Activated naive CD4-positive, alpha-beta T cell (primary cell): ENCODE results near the gene STPG4.
"Not testable (repeated sequence)": the region's sequence is repeated elsewhere in the genome, so short reads cannot be mapped to it uniquely, and the experiment has no call there.

ENCODE experiments used
- DNase-seq, 4 experiments: peaks; one replicate each; lab custom pipeline; 2025; lab: John Stamatoyannopoulos, UW

Gene STPG4, protein sequence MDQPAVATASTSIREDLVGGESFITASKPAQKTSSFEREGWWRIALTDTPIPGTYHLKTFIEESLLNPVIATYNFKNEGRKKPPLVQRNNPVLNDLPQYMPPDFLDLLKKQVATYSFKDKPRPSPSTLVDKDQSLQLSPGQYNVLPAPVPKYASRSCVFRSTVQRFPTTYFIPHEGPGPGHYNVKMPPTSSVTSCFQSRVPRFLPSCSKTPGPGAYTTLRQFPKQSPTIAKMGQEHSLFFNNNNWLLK

DNA sequence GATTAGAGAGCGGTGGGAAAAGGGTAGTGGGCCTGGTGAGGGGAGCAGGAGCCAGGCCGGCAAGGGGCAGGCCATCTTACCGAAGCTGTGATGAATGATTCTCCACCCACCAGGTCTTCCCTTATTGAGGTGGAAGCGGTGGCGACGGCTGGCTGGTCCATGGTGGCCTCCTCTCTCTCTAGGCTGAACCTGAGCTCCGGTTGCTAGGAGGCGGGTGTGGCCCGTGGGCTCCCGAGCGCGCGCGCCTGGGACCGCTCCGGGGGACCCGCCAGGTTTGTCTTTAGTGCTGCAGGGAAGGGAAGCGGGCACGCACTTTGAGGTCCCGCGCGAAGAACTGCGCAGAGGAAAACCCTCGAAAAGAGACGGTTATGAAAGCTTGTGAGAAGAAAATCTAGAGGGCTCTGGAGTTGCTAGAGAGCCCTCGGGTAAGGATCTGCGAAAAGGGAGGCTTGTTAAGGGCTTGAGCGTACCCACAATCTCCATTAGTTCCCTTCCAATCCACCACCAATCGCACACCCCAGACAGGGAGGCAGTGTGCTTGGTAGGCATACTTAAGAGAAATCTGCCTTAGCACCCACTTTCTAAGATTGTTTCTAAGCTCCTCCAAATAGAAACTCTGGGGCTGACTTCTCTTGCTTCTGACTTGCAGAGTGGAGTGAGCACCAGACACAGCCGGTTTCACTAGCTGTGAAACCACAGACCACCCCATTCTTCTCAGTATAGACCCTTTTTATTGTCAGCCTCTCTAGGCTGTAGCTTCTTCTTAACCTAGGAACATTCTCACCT is at the start of gene STPG4:
TSS of gene STPG4 (minus strand) at position 218 of the 786 bp plus-strand sequence. CDS start at position 161, 57 bp downstream.
- DNase-seq, result no peak

DNA sequence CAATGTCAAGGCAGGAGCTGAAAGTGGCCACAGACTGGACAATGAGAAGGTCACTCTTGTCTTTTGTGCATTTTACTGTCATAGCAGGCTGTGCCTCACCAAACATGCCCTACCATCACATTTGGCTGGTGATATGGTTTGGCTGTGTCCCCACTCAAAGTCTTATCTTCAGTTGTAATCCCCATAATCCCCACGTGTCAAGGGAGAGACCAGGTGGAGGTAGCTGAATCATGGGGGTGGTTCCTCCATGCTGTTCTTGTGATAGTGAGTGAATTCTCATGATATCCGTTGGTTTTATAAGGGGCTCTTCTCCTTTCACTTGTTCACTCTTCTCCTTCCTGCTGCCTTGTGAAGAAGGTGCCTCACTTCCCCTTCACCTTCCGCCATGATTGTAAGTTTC is 49.6 kb upstream of the STPG4 start:
- no peak for DNase-seq

DNA sequence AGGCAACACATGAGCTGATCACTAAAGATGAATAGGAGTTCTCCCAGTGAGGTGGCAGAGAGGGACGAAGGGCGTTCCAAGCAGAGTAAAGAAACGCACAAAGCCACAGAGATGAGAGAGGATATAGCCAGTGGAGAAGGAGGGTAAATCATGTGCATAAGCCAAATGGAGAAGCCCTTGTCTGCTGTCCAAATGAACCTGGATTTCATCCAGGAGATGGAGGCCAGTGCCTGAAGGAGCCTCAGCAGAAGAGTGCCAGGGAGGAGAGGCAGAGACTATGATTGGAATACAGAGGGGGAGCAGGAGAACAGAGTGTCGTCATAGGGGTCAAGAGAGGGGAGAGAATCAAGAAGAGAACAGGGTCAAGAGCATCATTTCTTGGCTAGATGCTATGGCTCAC is 48.9 kb upstream of the STPG4 start:
- DNase-seq, result no peak

DNA sequence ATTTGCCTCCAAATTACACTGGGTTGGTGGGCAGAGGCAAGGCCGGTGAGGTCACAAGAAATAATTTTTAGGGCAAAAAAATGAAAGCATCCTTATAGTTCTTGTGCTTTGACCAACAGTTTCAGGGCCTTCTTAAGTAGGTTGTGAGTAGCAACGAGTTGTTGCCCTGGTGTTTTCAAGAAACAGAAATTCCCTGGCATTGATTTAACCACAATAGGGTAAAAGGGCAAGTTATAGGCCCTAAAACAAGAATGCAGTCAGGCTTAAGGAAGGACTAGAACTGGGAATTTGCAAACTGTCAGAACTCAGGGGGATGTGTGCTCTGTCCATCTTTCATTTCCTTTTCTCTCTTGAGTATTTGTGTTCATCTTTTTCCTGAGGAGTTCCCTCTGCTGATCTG is 46.1 kb upstream of the STPG4 start:
- no peak for DNase-seq

DNA sequence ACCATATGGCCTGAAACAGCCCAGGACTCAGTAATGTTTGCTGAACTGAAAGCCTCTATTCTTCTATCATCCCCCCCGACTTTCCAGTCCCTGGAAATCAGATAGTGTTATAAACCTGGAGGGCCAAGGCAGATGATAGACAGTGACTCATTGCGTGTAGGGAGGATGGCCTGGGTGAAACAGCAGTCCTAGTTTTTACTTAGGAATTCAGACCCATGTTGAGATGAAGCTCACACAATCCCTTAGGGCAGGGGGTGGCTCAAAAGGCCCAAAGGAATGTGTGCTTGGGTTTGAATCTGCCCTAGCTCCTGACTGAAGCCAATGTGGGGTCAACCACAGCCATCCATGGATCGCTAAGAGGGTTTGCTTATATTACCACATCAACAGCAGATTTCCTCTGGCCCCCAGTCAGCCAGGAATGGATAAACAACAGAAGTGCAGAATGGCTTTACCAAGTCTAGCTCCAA is 43.9 kb upstream of the STPG4 start:
- DNase-seq, result no peak

DNA sequence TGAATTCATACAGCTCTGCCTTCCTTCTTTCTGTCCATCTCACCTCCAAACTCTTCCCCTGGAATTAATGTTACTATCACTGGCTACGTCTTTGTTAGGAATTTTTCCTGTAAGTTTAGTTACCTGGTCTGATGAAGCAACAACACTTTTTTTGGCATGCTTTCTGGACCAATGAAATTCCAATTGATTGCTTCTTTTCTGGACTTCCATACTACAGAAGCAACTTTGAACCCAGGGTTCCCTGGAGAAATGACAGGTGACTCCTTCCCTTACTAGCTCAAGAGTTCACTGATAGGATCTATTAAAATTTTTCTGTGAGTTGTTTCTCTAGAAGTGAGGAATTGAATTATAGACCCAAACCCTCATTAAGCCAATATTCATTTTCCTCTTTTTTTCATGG is 41.4 kb upstream of the STPG4 start:
- DNase-seq, result no peak

DNA sequence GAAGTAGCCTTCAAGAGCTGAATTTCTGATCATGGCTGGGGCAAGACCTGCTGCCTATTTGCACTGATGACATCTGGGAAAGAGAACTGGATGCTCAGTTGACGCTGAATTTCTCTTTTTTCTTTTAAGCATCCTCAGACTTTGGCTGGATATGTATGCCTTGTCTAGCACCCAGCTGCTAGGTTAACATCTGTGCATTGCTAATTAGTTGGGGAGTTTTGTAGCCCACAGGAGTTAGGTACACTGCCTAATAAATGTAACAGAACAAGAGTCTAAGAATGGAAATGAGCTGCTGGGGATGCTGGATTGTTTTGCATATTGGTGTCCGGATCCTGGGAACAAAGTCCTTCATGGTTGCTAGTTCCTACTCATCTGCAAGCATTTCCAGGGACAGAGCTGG is 40.9 kb upstream of the STPG4 start:
- DNase-seq, result no peak

DNA sequence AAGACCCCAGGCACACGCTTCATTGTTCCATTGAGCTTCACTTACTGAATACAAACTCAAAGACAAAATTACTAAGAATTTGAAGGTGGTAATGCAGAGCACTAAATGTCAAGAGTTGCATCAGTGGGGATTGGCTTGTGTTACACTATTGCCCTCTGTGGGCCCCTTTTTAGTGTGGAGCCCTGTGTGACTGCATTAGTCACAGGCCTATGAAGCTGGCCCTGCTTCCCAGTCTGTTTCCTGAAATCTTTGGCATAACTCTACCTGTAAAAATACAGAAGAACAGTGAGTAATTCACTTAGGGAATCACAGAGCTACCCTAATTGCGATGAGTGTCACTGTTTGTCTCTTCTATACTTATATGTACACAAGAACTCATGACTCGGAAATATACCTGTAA is 40.0 kb upstream of the STPG4 start:
- no peak for DNase-seq

DNA sequence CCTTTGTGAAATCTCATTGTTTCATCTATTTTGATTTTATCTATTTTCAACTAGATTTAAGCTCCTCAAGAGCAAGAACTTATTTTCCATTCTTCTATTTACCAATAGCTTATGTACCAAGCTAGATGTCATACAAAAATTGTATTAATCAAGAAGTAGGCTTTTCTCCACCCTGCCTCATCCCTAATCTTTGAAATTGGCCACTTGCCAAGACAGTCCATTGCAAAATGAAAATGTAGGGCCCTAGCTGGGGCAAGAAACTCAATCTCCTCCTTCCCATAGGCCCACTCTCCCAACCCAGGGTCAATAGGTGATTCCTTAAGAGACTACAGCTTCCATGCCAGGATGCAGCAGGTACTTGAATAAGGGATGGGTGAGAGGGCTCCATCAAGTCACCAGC is 39.3 kb upstream of the STPG4 start:
- DNase-seq, result no peak

DNA sequence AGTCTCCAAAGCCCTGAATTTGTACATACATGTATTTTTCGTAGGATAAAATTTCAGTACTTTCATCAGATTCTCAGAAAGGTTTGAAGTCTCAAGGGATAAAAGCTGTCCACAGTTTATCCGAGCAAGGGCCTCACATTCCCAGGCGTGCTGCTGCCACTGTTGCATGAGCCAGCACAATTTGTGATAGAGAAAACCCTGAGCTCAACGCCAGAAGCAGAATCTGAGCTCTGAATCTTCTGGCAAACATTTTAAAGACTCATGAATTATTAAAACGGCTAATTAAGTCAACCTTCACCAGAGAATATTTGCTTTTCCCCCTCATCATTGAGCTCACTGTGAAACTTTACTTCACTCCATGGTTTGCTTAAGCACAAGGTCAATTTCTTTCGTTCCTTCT is 38.5 kb upstream of the STPG4 start:
- no peak for DNase-seq

DNA sequence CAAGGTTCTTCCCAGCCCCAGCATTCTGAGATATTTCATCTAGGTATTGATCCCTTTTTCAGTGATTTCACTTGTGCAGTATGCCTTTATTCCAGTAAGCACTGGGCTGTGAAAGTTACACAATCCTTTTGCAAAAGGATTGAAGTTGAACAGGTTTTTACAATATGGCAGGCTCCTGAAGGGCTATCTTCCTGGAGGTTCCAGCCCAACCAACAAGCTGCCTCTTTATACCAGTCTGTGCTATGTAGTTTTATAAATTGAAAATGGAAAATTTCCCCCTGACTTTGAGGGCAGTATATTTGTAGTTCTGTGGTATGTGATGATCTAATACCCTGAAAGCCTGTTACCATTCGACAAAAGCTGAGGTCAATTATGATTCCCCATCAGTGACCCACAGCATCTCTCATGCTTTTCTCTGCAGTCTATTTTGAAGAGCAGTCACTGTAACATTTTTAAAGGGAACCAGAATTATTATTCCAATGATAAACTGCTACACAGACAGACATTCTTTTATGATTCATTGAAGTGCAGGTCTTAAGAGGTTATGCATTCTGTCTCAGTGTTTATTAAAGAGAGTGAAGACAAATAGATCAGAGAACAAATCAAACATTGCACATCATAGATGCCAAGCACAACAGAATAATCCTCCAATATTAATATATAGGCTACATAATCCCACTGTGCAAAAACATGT is 35.2 kb upstream of the STPG4 start:
- no peak for DNase-seq

DNA sequence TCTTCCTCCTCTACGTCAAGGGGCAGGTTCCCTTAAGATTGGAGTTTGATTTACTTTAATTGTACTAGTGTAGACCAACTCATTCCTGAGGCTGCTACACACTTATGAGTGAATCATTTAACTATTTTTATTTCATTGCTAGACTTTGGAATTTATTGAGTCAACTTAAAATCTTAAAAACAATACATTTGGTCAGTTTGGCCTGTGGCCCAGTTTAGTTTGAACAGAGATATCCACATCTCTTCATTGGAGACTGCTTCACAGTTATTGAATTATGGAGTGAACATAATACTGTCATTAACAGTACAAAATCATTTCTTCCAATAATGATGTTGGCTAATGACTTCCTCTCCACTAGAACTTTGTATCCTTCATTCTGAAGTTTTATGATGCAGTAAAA is 34.5 kb upstream of the STPG4 start:
- DNase-seq, result no peak

DNA sequence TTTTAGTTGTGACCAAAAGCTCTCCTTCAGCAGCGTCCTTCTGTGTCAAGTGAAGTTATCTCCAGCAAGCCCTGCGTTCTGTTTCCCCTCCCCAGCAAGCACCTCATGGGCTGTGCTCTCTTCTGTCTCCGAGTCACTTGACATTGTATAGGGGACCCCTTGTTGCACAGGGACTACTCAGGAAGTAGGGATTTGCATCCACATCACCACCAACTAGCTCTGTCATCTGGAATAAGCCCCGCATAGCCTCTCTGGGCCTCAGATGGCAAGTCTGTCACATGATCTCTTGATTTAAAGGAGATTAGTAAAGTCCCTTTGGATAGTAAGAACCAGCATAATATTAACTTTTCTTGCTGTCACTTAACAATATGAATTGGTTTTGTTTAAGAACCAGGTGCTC is 32.0 kb upstream of the STPG4 start:
- DNase-seq, result no peak

DNA sequence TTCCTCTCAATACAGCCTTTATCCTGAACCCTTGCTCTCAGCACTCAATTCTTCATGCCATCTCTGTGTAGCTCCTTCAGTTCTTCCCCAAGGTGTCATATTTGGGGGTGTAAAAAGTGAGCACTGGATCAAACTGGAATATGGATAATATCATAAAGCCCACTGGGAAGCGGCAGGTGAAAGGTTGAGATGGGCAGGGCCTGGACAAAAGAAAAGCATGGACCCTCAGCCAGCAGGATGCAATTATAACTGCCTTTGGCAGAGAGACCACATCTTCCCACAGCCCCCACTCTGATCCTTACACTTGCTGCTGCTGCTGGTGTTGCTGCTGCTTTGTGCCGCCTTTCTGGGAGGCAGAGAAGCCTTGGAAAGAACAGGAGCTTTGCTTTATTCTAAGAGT is 31.2 kb upstream of the STPG4 start:
- no peak for DNase-seq

DNA sequence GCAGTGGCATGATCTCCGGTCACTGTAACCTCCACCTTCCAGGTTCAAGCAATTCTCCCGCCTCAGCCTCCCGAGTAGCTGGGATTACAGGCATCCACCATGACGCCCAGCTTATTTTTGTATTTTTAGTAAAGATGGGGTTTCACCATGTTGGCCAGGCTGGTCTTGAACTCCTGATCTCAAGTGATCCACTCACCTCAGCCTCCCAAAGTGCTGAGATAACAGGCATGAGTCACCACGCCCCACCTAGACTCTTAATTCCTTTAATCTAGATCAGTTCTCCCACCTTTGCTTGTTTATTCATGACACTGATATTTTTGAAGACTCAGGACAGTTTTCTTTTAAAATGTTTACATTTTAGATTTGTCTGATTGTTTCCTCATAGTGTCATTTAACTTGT is 30.0 kb upstream of the STPG4 start:
- not testable (repeated sequence) for DNase-seq

DNA sequence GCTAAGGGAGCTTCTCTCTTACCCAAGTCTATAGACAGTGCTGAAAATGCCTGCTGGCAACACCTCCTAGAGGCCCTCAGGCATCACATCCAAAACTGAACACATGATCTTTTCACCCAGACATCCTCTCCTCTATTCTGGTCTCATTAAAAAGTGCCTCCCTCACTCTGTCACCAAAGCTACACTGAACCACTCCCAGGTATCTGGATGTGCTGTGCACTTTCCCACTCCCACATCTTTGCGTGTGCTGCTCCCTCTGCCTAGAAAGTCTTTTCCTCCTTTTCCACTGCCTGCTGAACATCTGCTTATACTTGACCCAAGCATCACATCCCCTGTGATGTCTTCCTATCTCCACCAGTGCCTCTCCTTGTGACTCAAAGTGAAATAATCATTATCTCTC is 26.1 kb upstream of the STPG4 start:
- no peak for DNase-seq

DNA sequence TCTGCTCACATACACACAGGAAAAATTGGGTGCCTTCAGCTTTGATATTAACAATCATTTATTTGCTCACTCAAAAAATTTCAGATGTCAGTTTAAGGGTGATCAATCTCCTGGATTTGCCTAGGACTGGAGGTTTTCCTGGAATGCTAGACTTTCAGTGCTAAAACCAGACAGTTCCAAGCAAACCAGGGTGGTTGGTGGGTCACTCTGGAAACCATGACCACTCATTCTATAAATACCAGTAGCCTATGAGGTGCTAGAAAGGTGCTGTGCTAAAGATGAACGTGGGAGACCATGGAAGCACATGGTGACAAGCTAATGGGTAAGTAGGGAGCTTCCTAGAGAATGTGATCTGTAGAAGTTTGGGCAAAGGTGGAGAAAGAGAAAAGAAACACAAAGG is 25.4 kb upstream of the STPG4 start:
- DNase-seq, result no peak

DNA sequence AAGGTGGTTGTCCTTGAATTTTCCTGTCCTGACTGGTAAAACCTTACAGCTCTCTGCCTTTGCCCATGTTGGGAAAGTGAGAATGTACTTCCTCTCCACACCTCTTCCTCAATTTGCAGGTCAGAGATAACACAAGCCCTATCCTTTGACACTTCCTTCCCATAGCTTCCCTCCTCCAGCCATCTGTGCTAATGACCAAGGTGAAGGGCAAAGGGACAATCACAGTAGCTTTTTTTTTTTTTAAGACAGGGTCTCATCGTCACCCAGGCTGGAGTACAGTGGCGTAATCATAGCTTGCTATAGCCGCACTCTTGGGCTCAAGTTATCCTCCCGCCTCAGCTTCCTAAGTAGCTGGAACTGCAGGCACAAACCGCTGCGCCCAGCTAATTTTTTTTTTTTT is 24.3 kb upstream of the STPG4 start:
- DNase-seq, result no peak

DNA sequence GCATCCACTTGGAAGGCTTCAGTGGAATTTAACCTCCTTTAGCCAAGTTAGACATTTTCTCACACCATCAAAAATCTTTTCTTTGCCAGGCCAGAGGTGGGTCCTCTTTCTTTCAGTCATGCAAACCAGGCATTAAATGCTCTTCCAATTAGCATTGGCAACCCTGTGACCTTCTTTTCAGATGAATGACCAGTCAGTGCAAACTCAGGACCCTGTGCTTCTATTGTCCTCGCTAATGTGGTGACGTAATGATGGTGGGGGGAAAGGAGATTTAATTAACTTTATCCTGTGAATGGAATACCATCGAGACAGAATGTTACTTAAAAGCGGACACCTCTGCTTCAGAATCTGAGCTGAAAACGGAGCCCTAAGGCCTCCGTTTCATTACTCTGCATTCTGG is 23.2 kb upstream of the STPG4 start:
- no peak for DNase-seq

DNA sequence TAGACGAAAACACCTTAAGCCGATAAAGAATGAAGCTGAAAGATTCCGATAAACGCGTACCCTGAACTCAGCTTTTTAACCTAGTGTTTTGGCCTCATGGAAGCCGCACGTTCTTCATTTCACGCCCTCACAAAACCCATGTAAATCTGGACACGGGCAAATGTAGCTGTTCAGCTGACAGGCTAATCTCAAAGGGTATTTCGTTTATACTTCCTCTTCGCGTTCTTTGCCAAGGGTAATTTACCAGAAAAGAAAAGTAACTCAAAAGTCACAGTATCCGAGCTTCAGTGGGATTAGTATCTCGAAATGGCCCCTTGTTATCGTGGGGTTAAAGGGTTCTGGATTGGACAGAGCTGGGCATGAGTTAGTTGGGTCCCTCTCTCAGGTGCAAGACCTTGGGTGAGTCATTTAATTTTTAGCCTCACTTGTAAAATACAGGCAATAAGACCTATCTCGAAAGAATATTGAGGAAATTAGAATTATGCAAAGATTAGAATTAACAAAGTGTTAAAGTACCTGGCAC is 22.0 kb upstream of the STPG4 start:
- no peak for DNase-seq

DNA sequence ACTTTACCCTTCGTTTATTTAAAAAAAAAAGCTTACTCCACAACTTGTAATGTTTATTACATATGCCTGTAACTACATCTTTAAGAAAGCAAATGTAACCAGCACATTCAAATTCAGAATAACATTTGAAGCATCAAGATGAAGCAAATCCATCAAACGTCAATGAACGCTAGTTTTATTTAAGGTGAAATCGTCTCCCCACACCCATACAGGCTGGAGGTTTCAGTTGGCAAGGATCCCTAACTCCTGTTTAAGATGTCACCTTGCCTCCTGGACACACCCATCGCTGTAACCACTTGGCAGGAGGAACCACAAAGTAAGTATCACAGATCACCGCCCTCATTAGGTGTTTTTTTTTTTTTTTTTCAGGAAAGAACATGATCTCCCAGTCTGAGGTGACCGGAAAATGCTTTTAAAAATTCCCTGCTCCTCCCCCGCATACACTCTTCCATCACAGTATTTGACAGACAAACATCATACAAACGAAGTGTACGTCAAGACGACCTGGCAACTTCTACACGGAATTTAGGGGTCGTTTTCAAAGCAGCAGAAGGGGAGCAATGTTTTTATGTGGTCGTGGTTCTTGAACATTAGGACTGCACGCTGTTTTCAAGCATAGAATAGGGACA is 19.7 kb upstream of the STPG4 start:
- DNase-seq, result no peak

DNA sequence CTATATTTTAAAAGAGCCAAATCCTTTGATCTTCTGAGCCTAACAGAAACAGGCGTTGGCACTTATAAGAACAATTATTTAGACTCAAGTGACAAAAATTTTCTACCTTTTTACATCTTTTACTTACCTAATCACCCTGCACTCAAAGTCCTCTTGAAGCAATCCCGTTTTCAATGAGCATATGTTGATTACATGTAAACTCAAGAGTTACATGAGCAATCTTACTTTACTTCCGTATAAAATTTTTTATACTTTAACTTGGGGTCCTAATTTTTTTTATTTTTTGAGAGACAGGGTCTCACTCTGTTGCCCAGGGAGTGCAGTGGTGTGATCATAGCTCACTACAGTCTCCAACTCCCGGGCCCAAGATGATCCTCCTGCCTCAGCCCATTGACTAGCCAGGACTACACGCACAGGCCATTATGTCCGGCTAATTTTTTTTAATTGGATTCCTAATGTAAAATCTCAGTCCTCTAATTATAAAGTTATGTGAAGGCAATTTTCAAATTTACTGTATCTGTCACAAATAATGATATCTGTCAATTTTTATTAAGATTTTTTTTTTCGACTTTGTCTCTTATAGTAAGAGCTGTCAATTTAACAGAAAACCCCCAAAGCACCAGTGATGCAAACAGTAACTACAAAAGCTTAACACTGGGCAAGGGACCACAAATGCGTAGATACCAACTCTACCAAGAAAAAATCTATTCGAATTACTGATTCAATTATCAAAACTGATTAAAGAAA is 19.1 kb upstream of the STPG4 start:
- no peak for DNase-seq
